ENCODE measurements around the gene FCRL3. TPM values are rescaled to one million over a fixed set of nuclear protein-coding genes. Genes with fewer than 3 reads are reported as not detected.

FCRL3 gene
- total RNA-seq, 1 donor from 2014 or later = not detected

- Histone ChIP-seq H3K4me3 (no peak overlapping the region), H3K27ac (no peak overlapping the region), H3K9me3 (no peaks in the 10 kb centered on the region), H3K27me3 (no peaks in the 10 kb centered on the region), H3K4me1 (no peaks in the 10 kb centered on the region), H3K36me3 (no peaks in the 10 kb centered on the region)
- no peak for DNase-seq (ENCODE audit: extremely low spot score in 2 of 2)
- TF ChIP-seq CTCF (IDR thresholded peaks at IDR 0.05) (no peak), POLR2A (IDR thresholded peaks at IDR 0.05) (no peak), POLR2AphosphoS5 (IDR thresholded peaks at IDR 0.05; ENCODE audit: insufficient read depth in 1 of 2, low read depth in 1 of 2) (no peak)
- intact Hi-C loops (cut with DNase I) = no loop called here
These were observed 9.2 kb downstream of the FCRL3 start for GRCh38 chr1:157691285-157691920.

- DNase-seq (ENCODE audit: extremely low spot score in 2 of 2) = no peak
- Histone ChIP-seq H3K4me1 (no peaks in the 10 kb centered on the region), H3K9me3 (no peaks in the 10 kb centered on the region), H3K36me3 (no peaks in the 10 kb centered on the region), H3K27me3 (no peaks in the 10 kb centered on the region), H3K27ac (no peak overlapping the region), H3K4me3 (no peak overlapping the region)
- intact Hi-C loops (cut with DNase I) = no loop called here
- no peak for TF ChIP-seq POLR2AphosphoS5 (IDR thresholded peaks at IDR 0.05; ENCODE audit: insufficient read depth in 1 of 2, low read depth in 1 of 2)
- TF ChIP-seq POLR2A (IDR thresholded peaks at IDR 0.05) = no peak
- no peak for TF ChIP-seq CTCF (IDR thresholded peaks at IDR 0.05)
These were observed 17.7 kb downstream of the FCRL3 start for GRCh38 chr1:157682710-157683437.

- intact Hi-C loops (cut with DNase I) = no loop called here
These were observed 21.8 kb downstream of the FCRL3 start for GRCh38 chr1:157678721-157679120.

GRCh38 chr1:157673008-157673407, 27.6 kb downstream of the FCRL3 start:
- Histone ChIP-seq H3K27ac (no peak overlapping the region), H3K4me1 (no peaks in the 10 kb centered on the region), H3K27me3 (no peaks in the 10 kb centered on the region), H3K4me3 (no peak overlapping the region), H3K36me3 (no peaks in the 10 kb centered on the region), H3K9me3 (no peaks in the 10 kb centered on the region)
- TF ChIP-seq POLR2AphosphoS5 (IDR thresholded peaks at IDR 0.05; ENCODE audit: insufficient read depth in 1 of 2, low read depth in 1 of 2) = no peak
- no peak for TF ChIP-seq POLR2A (IDR thresholded peaks at IDR 0.05)
- TF ChIP-seq CTCF (IDR thresholded peaks at IDR 0.05) = no peak
- no peak for DNase-seq (ENCODE audit: extremely low spot score in 2 of 2)
- intact Hi-C loops (cut with DNase I) = no loop called here

More at GRCh38 chr1:157678721-157679120, 21.8 kb downstream of the FCRL3 start:
- TF ChIP-seq POLR2AphosphoS5 (IDR thresholded peaks at IDR 0.05; ENCODE audit: insufficient read depth in 1 of 2, low read depth in 1 of 2) (no peak), CTCF (IDR thresholded peaks at IDR 0.05) (no peak), POLR2A (IDR thresholded peaks at IDR 0.05) (no peak)
- Histone ChIP-seq H3K27me3 (no peaks in the 10 kb centered on the region), H3K4me3 (no peak overlapping the region), H3K4me1 (no peaks in the 10 kb centered on the region), H3K36me3 (no peaks in the 10 kb centered on the region), H3K9me3 (no peaks in the 10 kb centered on the region), H3K27ac (no peak overlapping the region)
- DNase-seq (ENCODE audit: extremely low spot score in 2 of 2) = no peak

GRCh38 chr1:157671895-157672294, 28.7 kb downstream of the FCRL3 start:
- no peaks in the 10 kb centered on the region for H3K36me3 ChIP-seq
- no peaks in the 10 kb centered on the region for H3K4me1 ChIP-seq

More at GRCh38 chr1:157671895-157672294, 28.7 kb downstream of the FCRL3 start:
- Histone ChIP-seq H3K9me3 (no peaks in the 10 kb centered on the region), H3K4me3 (no peak overlapping the region), H3K27me3 (no peaks in the 10 kb centered on the region), H3K27ac (no peak overlapping the region)
- no peak for TF ChIP-seq POLR2A (IDR thresholded peaks at IDR 0.05)
- no peak for TF ChIP-seq POLR2AphosphoS5 (IDR thresholded peaks at IDR 0.05; ENCODE audit: insufficient read depth in 1 of 2, low read depth in 1 of 2)
- TF ChIP-seq CTCF (IDR thresholded peaks at IDR 0.05) = no peak
- DNase-seq (ENCODE audit: extremely low spot score in 2 of 2) = no peak
- intact Hi-C loops (cut with DNase I) = no loop called here
